Astrocyte (in vitro differentiated cells and primary cell): ENCODE results near the gene OSBPL1A. TPM values are rescaled to one million over a fixed set of nuclear protein-coding genes. Genes with fewer than 3 reads are reported as not detected.
"Not testable (repeated sequence)": the region's sequence is repeated elsewhere in the genome, so short reads cannot be mapped to it uniquely, and the experiment has no call there.

Experiments used
- DNase-seq: peaks from one replicate; pipeline ENCODE4 v3.0.0-alpha.2; 2010; ENCODE audit warnings: low read depth
- FAIRE-seq: peaks from 2 replicates; lab custom pipeline; 2011; peaks lifted over from hg19 to GRCh38; lab: Jason Lieb, UNC
- H2AFZ ChIP-seq: 2 replicates; pipeline ENCODE4 v1.6.0; 2012; ENCODE audit warnings: low read depth, low read length, inconsistent platforms
- H3K27ac ChIP-seq: 2 replicates; pipeline ENCODE4 v1.5.1; 2011; ENCODE audit warnings: low read depth, low read length, inconsistent platforms
- H3K27me3 ChIP-seq: 2 replicates; pipeline ENCODE4 v1.6.0; 2011; ENCODE audit warnings: low read length, inconsistent platforms; ENCODE audit not compliant: insufficient read depth
- H3K36me3 ChIP-seq: 2 replicates; pipeline ENCODE4 v1.5.1; 2011; ENCODE audit warnings: low read length, inconsistent platforms; ENCODE audit not compliant: insufficient read depth
- H3K4me1 ChIP-seq: 2 replicates; pipeline ENCODE4 v1.5.1; 2011; ENCODE audit warnings: low read length, inconsistent platforms; ENCODE audit not compliant: insufficient read depth
- H3K4me2 ChIP-seq: 2 replicates; pipeline ENCODE4 v1.6.0; 2012; ENCODE audit warnings: low read length, inconsistent platforms
- H3K4me3 ChIP-seq: 2 replicates; pipeline ENCODE4 v1.5.1; 2011; ENCODE audit warnings: low read depth, mild to moderate bottlenecking, low read length, inconsistent platforms; ENCODE audit not compliant: insufficient read depth
- H3K79me2 ChIP-seq: 2 replicates; pipeline ENCODE4 v1.6.0; 2012; ENCODE audit warnings: mild to moderate bottlenecking, low read length, inconsistent platforms; ENCODE audit not compliant: insufficient read depth
- H3K9ac ChIP-seq: 2 replicates; pipeline ENCODE4 v1.6.0; 2012; ENCODE audit warnings: mild to moderate bottlenecking, low read length, inconsistent platforms
- H3K9me3 ChIP-seq: 2 replicates; pipeline ENCODE4 v1.5.1; 2012; ENCODE audit warnings: low read depth, mild to moderate bottlenecking, low read length, inconsistent platforms; ENCODE audit not compliant: insufficient read depth
- H4K20me1 ChIP-seq: 2 replicates; pipeline ENCODE4 v1.6.0; 2012; ENCODE audit warnings: low read length, inconsistent platforms; ENCODE audit not compliant: insufficient read depth
- H3K27ac Mint-ChIP-seq: one replicate; pipeline ENCODE4 v1.8.0; 2021; ENCODE audit warnings: mild to moderate bottlenecking, mixed read lengths; ENCODE audit not compliant: unreplicated experiment
- H3K27me3 Mint-ChIP-seq: one replicate; pipeline ENCODE4 v1.8.0; 2021; ENCODE audit warnings: low read depth, mixed read lengths; ENCODE audit not compliant: unreplicated experiment
- H3K36me3 Mint-ChIP-seq: one replicate; pipeline ENCODE4 v1.8.0; 2021; ENCODE audit warnings: low read depth, mixed read lengths; ENCODE audit not compliant: unreplicated experiment
- H3K4me1 Mint-ChIP-seq: one replicate; pipeline ENCODE4 v1.8.0; 2021; ENCODE audit warnings: low read depth, mixed read lengths; ENCODE audit not compliant: unreplicated experiment
- H3K4me3 Mint-ChIP-seq: one replicate; pipeline ENCODE4 v1.8.0; 2021; ENCODE audit warnings: mild to moderate bottlenecking, moderate library complexity, mixed read lengths; ENCODE audit not compliant: unreplicated experiment
- H3K9me3 Mint-ChIP-seq: one replicate; pipeline ENCODE4 v1.8.0; 2021; ENCODE audit warnings: mild to moderate bottlenecking, mixed read lengths; ENCODE audit not compliant: unreplicated experiment
- EZH2 ChIP-seq: IDR thresholded peaks from 2 replicates; pipeline ENCODE4 v1.6.1; 2012; ENCODE audit warnings: mild to moderate bottlenecking, low read length, inconsistent platforms; ENCODE audit not compliant: insufficient read depth
- total RNA-seq: library from RNA; stranded (reverse); gene quantifications from 2 replicates; pipeline ENCODE4 v1.2.1, GENCODE V29; 2021
- TF ChIP-seq, protein P1 (sequence below): IDR thresholded peaks from 2 replicates; pipeline ENCODE4 v1.5.1; 2011; ENCODE audit warnings: low read depth, mild to moderate bottlenecking, inconsistent platforms, low read length, moderate library complexity; ENCODE audit not compliant: insufficient read depth

OSBPL1A gene
- total RNA-seq, 1 donor from 2014 or later: 27.7 TPM

DNA sequence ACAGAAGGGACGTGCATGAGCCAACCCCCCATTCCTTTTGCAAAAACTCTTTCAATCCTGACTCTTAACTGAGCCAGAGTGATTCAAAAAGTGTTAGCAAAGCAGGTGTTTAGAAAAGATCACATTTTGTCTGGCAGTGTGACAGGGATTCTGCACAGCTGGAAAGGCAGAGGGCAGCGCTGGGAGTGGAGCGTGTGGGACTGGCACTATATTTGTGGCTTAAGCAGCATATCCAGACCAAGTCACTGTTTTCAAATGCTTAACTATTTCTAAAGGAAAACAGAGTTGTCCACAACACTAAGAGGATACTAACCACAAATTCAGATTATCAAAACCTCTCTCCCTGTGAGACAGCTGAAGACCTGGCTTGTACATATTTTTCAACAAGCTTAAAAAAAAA is 239.8 kb downstream of the OSBPL1A start:
- no peak overlapping the region for H3K27ac Mint-ChIP-seq
- H3K4me2 ChIP-seq: no peak overlapping the region
- no peaks in the 10 kb centered on the region for H3K79me2 ChIP-seq
- H3K27me3 ChIP-seq: no peaks in the 10 kb centered on the region
- no peaks in the 10 kb centered on the region for H3K4me1 ChIP-seq
- H3K36me3 Mint-ChIP-seq: peaks cover 19% of the 10 kb centered on the region
- TF ChIP-seq, protein P1, sequence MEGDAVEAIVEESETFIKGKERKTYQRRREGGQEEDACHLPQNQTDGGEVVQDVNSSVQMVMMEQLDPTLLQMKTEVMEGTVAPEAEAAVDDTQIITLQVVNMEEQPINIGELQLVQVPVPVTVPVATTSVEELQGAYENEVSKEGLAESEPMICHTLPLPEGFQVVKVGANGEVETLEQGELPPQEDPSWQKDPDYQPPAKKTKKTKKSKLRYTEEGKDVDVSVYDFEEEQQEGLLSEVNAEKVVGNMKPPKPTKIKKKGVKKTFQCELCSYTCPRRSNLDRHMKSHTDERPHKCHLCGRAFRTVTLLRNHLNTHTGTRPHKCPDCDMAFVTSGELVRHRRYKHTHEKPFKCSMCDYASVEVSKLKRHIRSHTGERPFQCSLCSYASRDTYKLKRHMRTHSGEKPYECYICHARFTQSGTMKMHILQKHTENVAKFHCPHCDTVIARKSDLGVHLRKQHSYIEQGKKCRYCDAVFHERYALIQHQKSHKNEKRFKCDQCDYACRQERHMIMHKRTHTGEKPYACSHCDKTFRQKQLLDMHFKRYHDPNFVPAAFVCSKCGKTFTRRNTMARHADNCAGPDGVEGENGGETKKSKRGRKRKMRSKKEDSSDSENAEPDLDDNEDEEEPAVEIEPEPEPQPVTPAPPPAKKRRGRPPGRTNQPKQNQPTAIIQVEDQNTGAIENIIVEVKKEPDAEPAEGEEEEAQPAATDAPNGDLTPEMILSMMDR: no peak
- TF ChIP-seq EZH2: no peak
- H3K9ac ChIP-seq: no peak overlapping the region
- FAIRE-seq (no peak), DNase-seq (no peak)
- H3K27me3 Mint-ChIP-seq: no peaks in the 10 kb centered on the region
- peaks cover 4% of the 10 kb centered on the region for H3K4me1 Mint-ChIP-seq
- no peaks in the 10 kb centered on the region for H4K20me1 ChIP-seq
- H3K27ac ChIP-seq: no peak overlapping the region
- H3K4me3 ChIP-seq: no peak overlapping the region
- peaks cover 19% of the 10 kb centered on the region for H3K36me3 ChIP-seq
- no peaks in the 10 kb centered on the region for H3K9me3 ChIP-seq
- H3K9me3 Mint-ChIP-seq: no peaks in the 10 kb centered on the region
- no peak overlapping the region for H3K4me3 Mint-ChIP-seq
- H2AFZ ChIP-seq: no peak overlapping the region

DNA sequence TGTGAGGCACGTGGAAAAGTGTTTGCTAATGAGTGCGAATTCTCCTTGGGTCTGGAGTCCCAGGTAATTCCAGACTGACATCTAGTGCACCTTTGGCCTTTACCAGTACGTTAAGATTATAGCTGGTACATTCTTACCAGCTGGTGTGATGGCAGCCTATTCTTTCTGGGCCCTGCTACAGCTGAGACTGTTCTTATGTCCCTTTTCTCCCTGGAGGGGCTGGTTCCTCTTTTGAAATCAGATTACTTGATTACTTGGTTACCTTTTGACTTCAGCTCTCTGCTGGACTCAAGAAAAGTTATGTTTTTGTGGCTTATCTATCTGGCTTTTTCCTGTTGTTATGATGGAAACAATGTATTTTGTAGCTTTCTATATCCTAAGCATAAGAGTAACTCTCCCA is 244.2 kb downstream of the OSBPL1A start:
- no peak overlapping the region for H3K4me3 Mint-ChIP-seq
- H3K27me3 ChIP-seq: no peaks in the 10 kb centered on the region
- no peak for TF ChIP-seq EZH2
- TF ChIP-seq, protein P1: no peak
- H3K9ac ChIP-seq: no peak overlapping the region
- H3K27me3 Mint-ChIP-seq: no peaks in the 10 kb centered on the region
- FAIRE-seq: no peak
- no peak overlapping the region for H3K4me3 ChIP-seq
- no peak overlapping the region for H3K4me2 ChIP-seq
- H3K9me3 ChIP-seq: no peaks in the 10 kb centered on the region
- H3K79me2 ChIP-seq: no peaks in the 10 kb centered on the region
- H2AFZ ChIP-seq: no peak overlapping the region
- peaks cover 3% of the 10 kb centered on the region for H3K4me1 Mint-ChIP-seq
- no peaks in the 10 kb centered on the region for H4K20me1 ChIP-seq
- no peak for DNase-seq
- peaks cover 19% of the 10 kb centered on the region for H3K36me3 Mint-ChIP-seq
- peaks cover 1% of the 10 kb centered on the region for H3K9me3 Mint-ChIP-seq
- peaks cover 11% of the 10 kb centered on the region for H3K36me3 ChIP-seq
- H3K27ac Mint-ChIP-seq: no peak overlapping the region
- H3K27ac ChIP-seq: no peak overlapping the region
- no peaks in the 10 kb centered on the region for H3K4me1 ChIP-seq

DNA sequence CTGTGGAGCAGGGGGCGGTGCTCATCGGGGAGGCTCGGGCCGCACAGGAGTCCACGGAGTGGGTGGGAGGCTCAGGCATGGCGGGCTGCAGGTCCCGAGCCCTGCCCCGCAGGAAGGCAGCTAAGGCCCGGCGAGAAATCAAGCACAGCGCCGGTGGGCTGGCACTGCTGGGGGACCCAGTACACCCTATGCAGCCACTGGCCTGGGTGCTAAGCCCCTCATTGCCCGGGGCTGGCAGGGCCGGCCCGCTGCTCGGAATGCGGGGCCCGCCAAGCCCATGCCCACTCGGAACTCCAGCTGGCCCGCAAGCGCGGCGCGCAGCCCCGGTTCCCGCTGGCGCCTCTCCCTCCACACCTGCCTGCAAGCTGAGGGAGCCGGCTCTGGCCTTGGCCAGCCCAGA is 248.0 kb downstream of the OSBPL1A start:
- H3K79me2 ChIP-seq, H3K9ac ChIP-seq, H3K4me3 Mint-ChIP-seq, H2AFZ ChIP-seq, DNase-seq, H3K4me1 Mint-ChIP-seq, H3K9me3 Mint-ChIP-seq, H3K27me3 Mint-ChIP-seq, H3K36me3 ChIP-seq, H3K27me3 ChIP-seq, FAIRE-seq, H3K27ac Mint-ChIP-seq, H3K4me3 ChIP-seq, H3K27ac ChIP-seq, H3K9me3 ChIP-seq, H3K4me2 ChIP-seq, H4K20me1 ChIP-seq, H3K4me1 ChIP-seq: not testable (repeated sequence)
- H3K36me3 Mint-ChIP-seq: peaks cover 21% of the 10 kb centered on the region
